AML-193 (cell line): Measurements from ENCODE around the gene SLC12A3.
A peak's percentile ranks its signal among the peaks of the same experiment; 100 is the strongest.

Experiments used
- DNase-seq, 2 experiments: peaks; one replicate each; lab custom pipeline; 2025; lab: John Stamatoyannopoulos, UW

Gene SLC12A3

GRCh38 chr16:56847173-56847910 lies 17.7 kb upstream of the SLC12A3 start:
- DNase-seq = no peak

GRCh38 chr16:56848029-56848936 lies 16.7 kb upstream of the SLC12A3 start:
- DNase-seq = no peak

GRCh38 chr16:56848955-56849689 lies 15.9 kb upstream of the SLC12A3 start:
- DNase-seq = no peak

- no peak for DNase-seq
Observed at GRCh38 chr16:56849690-56850680, 15.0 kb upstream of the SLC12A3 start.

- no peak for DNase-seq
Observed at GRCh38 chr16:56851671-56852400, 13.2 kb upstream of the SLC12A3 start.

GRCh38 chr16:56852401-56852730 lies 12.6 kb upstream of the SLC12A3 start:
- DNase-seq = no peak

- no peak for DNase-seq
Observed at GRCh38 chr16:56852968-56853367, 12.0 kb upstream of the SLC12A3 start.

GRCh38 chr16:56855201-56855600 lies 9.8 kb upstream of the SLC12A3 start:
- DNase-seq = no peak

- no peak for DNase-seq
Observed at GRCh38 chr16:56855946-56856345, 9.1 kb upstream of the SLC12A3 start.

- no peak for DNase-seq
Observed at GRCh38 chr16:56856876-56857447, 8.0 kb upstream of the SLC12A3 start.

- DNase-seq = no peak
Observed at GRCh38 chr16:56858374-56858773, 6.6 kb upstream of the SLC12A3 start.

GRCh38 chr16:56859636-56860035 lies 5.4 kb upstream of the SLC12A3 start:
- no peak for DNase-seq

GRCh38 chr16:56860226-56861020 lies 4.6 kb upstream of the SLC12A3 start:
- peak; percentile 30 to 38 for DNase-seq

GRCh38 chr16:56861092-56861610 lies 3.9 kb upstream of the SLC12A3 start:
- no peak for DNase-seq

- DNase-seq = no peak
Observed at GRCh38 chr16:56861756-56862155, 3.3 kb upstream of the SLC12A3 start.

GRCh38 chr16:56862776-56863175 lies 2.2 kb upstream of the SLC12A3 start:
- peak; percentile 51 to 53 for DNase-seq

- DNase-seq = no peak
Observed at GRCh38 chr16:56865394-56866062, 521 bp downstream of the SLC12A3 start.

GRCh38 chr16:56866955-56867830 lies 2.2 kb downstream of the SLC12A3 start:
- peak; percentile 46 to 55 for DNase-seq
